ENCODE measurements around the gene ACVRL1. TPM values are rescaled to one million over a fixed set of nuclear protein-coding genes. Genes with fewer than 3 reads are reported as not detected.

Gene ACVRL1
- 0.05 to 0.20 TPM (median 0.06 TPM) in 5 replicates for total RNA-seq (2022; extraction: Qiagen RNA extraction)

DNA sequence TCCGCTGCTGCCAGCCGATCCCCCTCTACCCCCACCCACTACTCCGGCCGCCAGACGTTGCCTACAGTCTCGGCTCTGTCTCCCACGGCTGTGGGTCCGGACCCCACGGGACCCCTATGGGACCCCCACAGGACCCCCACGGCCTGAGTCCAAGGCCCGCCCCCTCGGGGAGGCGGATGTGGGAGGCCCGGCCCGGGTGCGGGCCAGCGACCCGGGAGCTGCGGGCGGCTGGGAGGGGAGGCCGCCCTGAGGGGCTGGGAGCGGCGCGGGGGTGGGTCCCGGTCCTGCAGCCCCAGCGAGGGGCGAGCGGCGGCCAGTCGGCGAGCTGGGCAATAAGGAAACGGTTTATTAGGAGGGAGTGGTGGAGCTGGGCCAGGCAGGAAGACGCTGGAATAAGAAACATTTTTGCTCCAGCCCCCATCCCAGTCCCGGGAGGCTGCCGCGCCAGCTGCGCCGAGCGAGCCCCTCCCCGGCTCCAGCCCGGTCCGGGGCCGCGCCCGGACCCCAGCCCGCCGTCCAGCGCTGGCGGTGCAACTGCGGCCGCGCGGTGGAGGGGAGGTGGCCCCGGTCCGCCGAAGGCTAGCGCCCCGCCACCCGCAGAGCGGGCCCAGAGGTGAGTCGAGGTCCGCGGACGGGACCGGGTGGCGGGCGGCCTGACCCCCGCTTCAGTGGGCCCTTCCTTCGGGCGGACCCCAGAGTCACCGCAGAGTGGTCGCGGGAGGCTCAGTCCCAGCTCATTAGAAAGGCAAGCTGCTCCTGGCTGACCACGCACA lies at the start of gene ACVRL1:
Gene ACVRL1, plus strand, starts transcription at position 422 of the 773 bp plus-strand sequence. CDS start 4,971 bp downstream, outside the sequence.

DNA sequence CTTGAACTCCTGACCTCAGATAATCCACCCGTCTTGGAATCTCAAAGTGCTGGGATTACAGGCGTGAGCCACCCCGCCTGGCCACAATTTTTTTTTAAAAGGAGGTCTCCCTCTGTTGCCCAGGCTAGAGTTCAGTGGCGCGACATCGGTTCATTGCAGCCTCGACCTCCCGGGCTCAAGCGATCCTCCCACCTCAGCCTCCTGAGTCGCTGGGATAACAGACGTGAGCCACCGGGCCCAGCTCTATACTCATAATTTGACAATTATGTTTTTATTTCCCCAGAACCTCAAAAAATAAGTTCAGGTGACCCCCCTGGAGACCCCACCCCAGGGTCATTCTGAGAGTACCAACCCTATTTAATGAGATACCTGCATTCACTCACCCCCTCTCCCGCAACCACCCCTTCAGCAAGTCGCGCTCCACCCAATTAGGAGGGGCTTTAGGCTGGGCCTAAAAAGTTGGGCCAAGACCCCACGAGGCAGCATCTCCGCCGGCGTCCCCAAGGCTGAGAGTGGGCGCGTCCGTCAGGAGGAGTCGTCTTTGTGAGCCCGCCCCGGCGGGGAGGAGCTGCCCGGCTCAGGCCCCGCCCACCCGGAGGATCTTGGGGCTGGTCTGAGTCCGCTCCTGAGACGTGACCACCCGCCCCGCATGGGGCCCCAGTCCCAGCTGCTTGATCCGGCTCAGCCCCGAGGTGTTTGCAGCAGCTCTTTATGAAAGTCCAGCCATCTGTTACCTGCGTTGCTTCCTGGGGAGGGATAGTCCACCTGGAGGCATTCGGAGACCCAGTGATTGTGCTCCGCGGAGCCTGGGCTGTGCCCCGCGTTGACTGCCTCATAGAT lies 19.6 kb upstream of the ACVRL1 start, which contains the start of gene ANKRD33:
Gene ANKRD33, plus strand, starts transcription at position 628 of the 840 bp plus-strand sequence. Its CDS starts 84 bp downstream, at position 712.

DNA sequence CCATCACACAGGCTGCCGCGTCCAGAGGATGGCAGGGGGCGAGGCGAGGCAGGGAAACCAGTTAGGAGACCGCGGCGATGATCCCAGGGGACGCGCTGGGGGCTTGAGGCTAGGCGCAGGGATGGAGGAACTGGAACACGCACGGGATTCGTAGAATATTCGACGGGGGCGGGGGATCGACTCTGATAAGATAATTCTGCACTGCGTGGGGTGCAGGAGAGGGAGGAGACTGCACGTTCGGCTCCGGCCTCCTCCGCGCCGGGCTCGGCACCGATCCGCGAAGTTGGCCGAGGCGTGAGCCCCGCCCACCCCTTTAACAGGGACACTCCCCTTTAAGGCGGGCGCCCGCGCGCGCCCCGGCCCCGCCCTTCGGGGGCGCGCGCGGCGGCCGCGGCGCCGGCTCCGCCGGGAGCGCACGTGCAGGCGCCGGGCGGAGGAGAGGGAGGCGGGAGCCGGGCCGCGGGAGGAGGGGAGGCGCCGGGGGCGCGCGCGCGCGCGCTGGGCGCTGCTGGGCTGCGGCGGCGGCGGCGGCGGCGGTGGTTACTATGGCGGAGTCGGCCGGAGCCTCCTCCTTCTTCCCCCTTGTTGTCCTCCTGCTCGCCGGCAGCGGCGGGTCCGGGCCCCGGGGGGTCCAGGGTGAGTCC lies 44.0 kb downstream of the ACVRL1 start, which contains the start of gene ACVR1B:
Gene ACVR1B, plus strand, starts transcription at position 501 of the 644 bp plus-strand sequence. Its CDS starts 45 bp downstream, at position 546.

Other genes starting within 250 kb of the ACVRL1 start
- 0.18 to 0.28 TPM (median 0.26 TPM) in 5 replicates for gene FIGNL2, start 58.8 kb upstream of the ACVRL1 start, total RNA-seq (2022; extraction: Qiagen RNA extraction)
- 0.03 to 0.15 TPM in 2 of 5 replicates, not detected in the others for gene ANKRD33, start 19.4 kb upstream of the ACVRL1 start, total RNA-seq (2022; extraction: Qiagen RNA extraction)
- 14.4 to 21.7 TPM (median 16.6 TPM) in 5 replicates for gene ACVR1B, start 44.2 kb downstream of the ACVRL1 start, total RNA-seq (2022; extraction: Qiagen RNA extraction)
- gene TAMALIN, start 99.4 kb downstream of the ACVRL1 start, total RNA-seq (2022; extraction: Qiagen RNA extraction), result 0.45 to 1.1 TPM (median 0.84 TPM) in 5 replicates
- gene NR4A1, start 143.9 kb downstream of the ACVRL1 start, total RNA-seq (2022; extraction: Qiagen RNA extraction), result 30.5 to 47.3 TPM (median 33.2 TPM) in 5 replicates
- 89.9 to 103 TPM (median 94.3 TPM) in 5 replicates for gene ATG101, start 162.5 kb downstream of the ACVRL1 start, total RNA-seq (2022; extraction: Qiagen RNA extraction)
- not detected in 5 replicates for gene SMIM41, start 172.2 kb downstream of the ACVRL1 start, total RNA-seq (2022; extraction: Qiagen RNA extraction)

Measured in A549 treated with Hydrocortisone at 1 μM for 4 hours (cell line).